ENCODE data around the gene ARRB1. TPM values are rescaled to one million over a fixed set of nuclear protein-coding genes. Genes with fewer than 3 reads are reported as not detected.
"Not testable (repeated sequence)": the region's sequence is repeated elsewhere in the genome, so short reads cannot be mapped to it uniquely, and the experiment has no call there.

ARRB1 gene
- total RNA-seq, 3 donors from 2014 or later, result 16.7 to 25.1 (median 18.8) TPM

DNA sequence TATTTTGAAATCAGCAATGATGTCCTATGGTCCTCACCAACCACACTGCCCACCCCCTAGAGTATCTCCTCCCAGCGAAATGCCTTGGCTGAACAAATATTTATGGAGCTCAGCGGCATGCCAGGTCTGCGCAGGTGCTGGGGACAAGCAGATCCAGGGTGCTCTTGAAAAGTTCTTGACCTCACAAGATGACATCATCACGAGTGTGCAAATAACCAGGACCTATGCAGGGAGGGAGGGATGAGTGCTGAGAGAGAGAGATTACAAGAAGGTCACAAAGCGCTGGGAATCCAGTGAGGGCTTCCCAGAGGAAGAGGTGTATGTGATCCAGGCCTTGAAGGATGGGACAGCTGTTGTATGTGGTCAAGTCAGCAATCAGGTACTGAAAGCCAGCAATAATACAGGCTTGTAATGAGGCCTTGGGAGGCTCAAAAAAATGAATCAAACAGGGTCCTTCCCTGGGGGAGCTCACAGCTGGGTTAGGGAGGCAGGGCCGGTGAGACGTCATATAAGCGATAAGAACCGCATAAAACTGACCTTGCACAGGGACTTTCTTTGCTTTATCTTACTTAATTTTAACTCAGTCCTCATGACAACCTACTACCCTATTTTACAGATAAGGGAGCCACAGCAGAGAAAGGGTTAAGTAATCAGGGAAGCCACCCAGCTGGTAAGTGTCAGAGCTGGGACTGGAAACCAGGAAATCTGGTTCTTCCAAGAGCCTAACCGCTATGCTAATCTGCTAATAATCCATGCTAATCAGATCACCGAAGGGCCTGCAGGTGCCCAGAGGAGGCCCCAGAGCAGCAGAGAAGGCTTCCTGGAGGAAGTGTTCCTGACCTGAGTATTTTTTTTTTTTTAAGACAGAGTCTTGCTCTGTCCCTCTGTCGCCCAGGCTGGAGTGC, 8.2 kb downstream of the ARRB1 start:
- H3K27me3 Mint-ChIP-seq (ENCODE audit: low read depth), result no peaks in the 10 kb centered on the region
- DNase-seq, result no peak
- no peaks in the 10 kb centered on the region for H3K9me3 Mint-ChIP-seq
- no peak overlapping the region for H3K4me3 Mint-ChIP-seq
- no peaks in the 10 kb centered on the region for H3K36me3 Mint-ChIP-seq (ENCODE audit: insufficient read depth)
- peaks cover 96% of the 10 kb centered on the region for H3K4me1 Mint-ChIP-seq (ENCODE audit: low read depth)
- no peak for ATAC-seq

- no peak for ATAC-seq
- no peak for DNase-seq
- Mint-ChIP-seq H3K4me1 (ENCODE audit: low read depth) (peaks cover 98% of the 10 kb centered on the region), H3K4me3 (no peak overlapping the region), H3K27me3 (ENCODE audit: low read depth) (no peaks in the 10 kb centered on the region), H3K9me3 (no peaks in the 10 kb centered on the region), H3K36me3 (ENCODE audit: insufficient read depth) (no peaks in the 10 kb centered on the region)
Measured at GRCh38 chr11:75342231-75342918, 9.1 kb downstream of the ARRB1 start.

GRCh38 chr11:75341612-75342011, 9.8 kb downstream of the ARRB1 start:
- DNase-seq (no peak), ATAC-seq (no peak)
- H3K27me3 Mint-ChIP-seq (ENCODE audit: low read depth), result no peaks in the 10 kb centered on the region
- H3K4me1 Mint-ChIP-seq (ENCODE audit: low read depth), result peaks cover 98% of the 10 kb centered on the region
- H3K9me3 Mint-ChIP-seq, result no peaks in the 10 kb centered on the region
- H3K4me3 Mint-ChIP-seq, result no peak overlapping the region
- H3K36me3 Mint-ChIP-seq (ENCODE audit: insufficient read depth), result no peaks in the 10 kb centered on the region

GRCh38 chr11:75339685-75340409, 11.6 kb downstream of the ARRB1 start:
- Mint-ChIP-seq H3K4me1 (ENCODE audit: low read depth) (peaks cover 92% of the 10 kb centered on the region), H3K4me3 (peak overlapping the region; percentile 67), H3K9me3 (no peaks in the 10 kb centered on the region), H3K27me3 (ENCODE audit: low read depth) (no peaks in the 10 kb centered on the region), H3K36me3 (ENCODE audit: insufficient read depth) (no peaks in the 10 kb centered on the region)
- no peak for DNase-seq
- ATAC-seq, result no peak

DNA sequence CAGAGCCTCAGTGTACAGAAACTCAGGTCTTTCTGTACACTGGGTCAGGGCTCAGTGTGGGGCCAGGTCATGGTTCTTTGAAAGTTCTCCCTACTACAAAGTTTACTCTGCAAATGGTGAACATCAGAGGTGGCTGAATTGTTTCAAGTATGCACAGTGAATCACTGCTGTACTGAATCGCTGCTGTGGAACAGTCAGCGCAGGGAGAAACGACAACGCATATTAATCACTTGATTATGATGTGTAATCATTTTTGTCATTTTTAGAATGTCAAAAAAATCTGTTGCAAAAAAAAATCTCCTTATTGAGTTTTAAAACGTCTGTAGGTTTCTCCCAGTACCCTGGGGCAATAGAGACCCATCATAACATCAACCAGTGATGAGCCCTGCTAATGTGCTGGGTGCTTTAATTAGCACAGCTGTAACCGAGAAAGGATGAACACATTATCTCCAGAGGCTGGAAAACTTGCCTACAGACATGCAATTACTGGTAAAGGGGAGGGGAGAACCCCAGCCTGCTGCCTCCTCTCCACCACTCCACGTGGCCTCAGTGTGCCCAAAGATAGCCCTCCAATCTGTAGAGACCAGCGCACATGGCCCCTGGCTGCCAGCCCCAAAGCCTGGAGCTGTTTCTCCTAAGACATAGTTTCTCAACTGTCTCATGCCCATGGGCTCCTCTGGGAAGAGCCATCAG, 12.8 kb downstream of the ARRB1 start:
- DNase-seq (no peak), ATAC-seq (peak; percentile 81 to 82)
- no peaks in the 10 kb centered on the region for H3K27me3 Mint-ChIP-seq (ENCODE audit: low read depth)
- H3K36me3 Mint-ChIP-seq (ENCODE audit: insufficient read depth), result peaks cover 3% of the 10 kb centered on the region
- H3K9me3 Mint-ChIP-seq, result no peaks in the 10 kb centered on the region
- H3K4me3 Mint-ChIP-seq, result peak overlapping the region; percentile 35
- H3K4me1 Mint-ChIP-seq (ENCODE audit: low read depth), result peaks cover 85% of the 10 kb centered on the region

GRCh38 chr11:75337195-75337654, 14.2 kb downstream of the ARRB1 start:
- Mint-ChIP-seq H3K4me1 (ENCODE audit: low read depth) (peaks cover 85% of the 10 kb centered on the region), H3K9me3 (no peaks in the 10 kb centered on the region), H3K27me3 (ENCODE audit: low read depth) (no peaks in the 10 kb centered on the region), H3K36me3 (ENCODE audit: insufficient read depth) (peaks cover 3% of the 10 kb centered on the region), H3K4me3 (no peak overlapping the region)
- ATAC-seq (no peak), DNase-seq (no peak)

GRCh38 chr11:75334976-75335375, 16.5 kb downstream of the ARRB1 start:
- no peak for DNase-seq
- Mint-ChIP-seq H3K36me3 (ENCODE audit: insufficient read depth) (peaks cover 7% of the 10 kb centered on the region), H3K27me3 (ENCODE audit: low read depth) (no peaks in the 10 kb centered on the region), H3K4me3 (no peak overlapping the region), H3K4me1 (ENCODE audit: low read depth) (peaks cover 77% of the 10 kb centered on the region), H3K9me3 (no peaks in the 10 kb centered on the region)
- no peak for ATAC-seq

- Mint-ChIP-seq H3K27me3 (ENCODE audit: low read depth) (no peaks in the 10 kb centered on the region), H3K36me3 (ENCODE audit: insufficient read depth) (peaks cover 7% of the 10 kb centered on the region), H3K9me3 (no peaks in the 10 kb centered on the region), H3K4me1 (ENCODE audit: low read depth) (peaks cover 77% of the 10 kb centered on the region), H3K4me3 (no peak overlapping the region)
- no peak for ATAC-seq
- no peak for DNase-seq
Measured at GRCh38 chr11:75334402-75334891, 17.0 kb downstream of the ARRB1 start.

DNA sequence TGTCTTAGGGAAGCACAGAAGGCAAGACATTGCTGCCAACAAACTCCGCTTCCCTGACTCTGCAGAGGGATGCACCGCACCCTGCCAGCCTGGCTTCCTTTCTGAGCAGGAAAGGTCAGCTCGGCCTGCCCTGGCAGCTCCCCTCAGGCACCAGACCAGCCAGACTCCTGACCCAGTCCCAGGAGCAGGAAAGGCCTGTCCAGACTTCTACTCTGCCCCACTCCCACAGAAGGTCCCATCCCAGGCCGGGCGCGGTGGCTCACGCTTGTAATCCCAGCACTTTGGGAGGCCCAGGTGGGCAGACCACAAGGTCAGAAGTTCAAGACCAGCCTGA, 17.7 kb downstream of the ARRB1 start:
- Mint-ChIP-seq H3K36me3 (ENCODE audit: insufficient read depth) (peaks cover 7% of the 10 kb centered on the region), H3K27me3 (ENCODE audit: low read depth) (no peaks in the 10 kb centered on the region), H3K9me3 (no peaks in the 10 kb centered on the region), H3K4me3 (no peak overlapping the region), H3K4me1 (ENCODE audit: low read depth) (peaks cover 77% of the 10 kb centered on the region)
- DNase-seq (no peak), ATAC-seq (no peak)

GRCh38 chr11:75333022-75333806, 18.2 kb downstream of the ARRB1 start:
- H3K36me3 Mint-ChIP-seq (ENCODE audit: insufficient read depth), result peaks cover 7% of the 10 kb centered on the region
- H3K27me3 Mint-ChIP-seq (ENCODE audit: low read depth), result no peaks in the 10 kb centered on the region
- no peak for ATAC-seq
- no peak overlapping the region for H3K4me3 Mint-ChIP-seq
- peaks cover 77% of the 10 kb centered on the region for H3K4me1 Mint-ChIP-seq (ENCODE audit: low read depth)
- H3K9me3 Mint-ChIP-seq, result no peaks in the 10 kb centered on the region
- DNase-seq, result no peak

- H3K36me3 Mint-ChIP-seq (ENCODE audit: insufficient read depth); H3K9me3 Mint-ChIP-seq; ATAC-seq; DNase-seq; H3K4me3 Mint-ChIP-seq; H3K27me3 Mint-ChIP-seq (ENCODE audit: low read depth): not testable (repeated sequence)
- H3K4me1 Mint-ChIP-seq (ENCODE audit: low read depth), result peaks cover 67% of the 10 kb centered on the region
Measured at GRCh38 chr11:75331761-75332160, 19.7 kb downstream of the ARRB1 start.

- not testable (repeated sequence) for H3K9me3 Mint-ChIP-seq; H3K27me3 Mint-ChIP-seq (ENCODE audit: low read depth); DNase-seq; H3K36me3 Mint-ChIP-seq (ENCODE audit: insufficient read depth); H3K4me3 Mint-ChIP-seq; ATAC-seq
- peaks cover 66% of the 10 kb centered on the region for H3K4me1 Mint-ChIP-seq (ENCODE audit: low read depth)
Measured at GRCh38 chr11:75331304-75331703, 20.2 kb downstream of the ARRB1 start.

GRCh38 chr11:75330886-75331285, 20.6 kb downstream of the ARRB1 start:
- H3K4me1 Mint-ChIP-seq (ENCODE audit: low read depth), result peaks cover 68% of the 10 kb centered on the region
- H3K9me3 Mint-ChIP-seq; H3K36me3 Mint-ChIP-seq (ENCODE audit: insufficient read depth); DNase-seq; ATAC-seq; H3K4me3 Mint-ChIP-seq; H3K27me3 Mint-ChIP-seq (ENCODE audit: low read depth): not testable (repeated sequence)

Measured in activated T-cell treated with anti-CD3 and anti-CD28 coated beads, Interleukin-2, amount 50 U/mL, for 4 hours (primary cell).